Measurements from ENCODE around the gene SCARB1.

Gene SCARB1

DNA sequence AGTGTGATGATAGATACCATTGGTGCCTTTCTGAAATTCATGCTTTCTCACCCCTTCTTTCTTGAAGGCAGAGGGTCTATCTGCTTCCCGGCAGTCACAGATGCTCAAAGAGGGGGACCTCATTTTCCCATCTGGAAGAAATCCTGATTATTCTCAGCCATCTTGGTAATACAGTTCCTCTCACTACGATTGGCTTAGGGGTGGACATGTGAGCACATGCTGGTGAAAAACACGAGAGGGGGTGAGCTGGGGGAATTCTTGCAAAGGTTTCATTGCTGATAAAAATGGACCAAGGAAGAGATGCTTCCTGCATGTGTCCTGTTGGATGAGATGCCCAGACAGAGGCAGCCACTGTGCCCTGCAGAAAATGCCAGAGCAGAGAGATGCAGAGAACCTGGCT, 13.8 kb upstream of the SCARB1 start:
- no peaks in the 10 kb centered on the region for H3K36me3 ChIP-seq (ENCODE audit: control insufficient read depth, insufficient read depth, low read length)
- TF ChIP-seq, protein P1, sequence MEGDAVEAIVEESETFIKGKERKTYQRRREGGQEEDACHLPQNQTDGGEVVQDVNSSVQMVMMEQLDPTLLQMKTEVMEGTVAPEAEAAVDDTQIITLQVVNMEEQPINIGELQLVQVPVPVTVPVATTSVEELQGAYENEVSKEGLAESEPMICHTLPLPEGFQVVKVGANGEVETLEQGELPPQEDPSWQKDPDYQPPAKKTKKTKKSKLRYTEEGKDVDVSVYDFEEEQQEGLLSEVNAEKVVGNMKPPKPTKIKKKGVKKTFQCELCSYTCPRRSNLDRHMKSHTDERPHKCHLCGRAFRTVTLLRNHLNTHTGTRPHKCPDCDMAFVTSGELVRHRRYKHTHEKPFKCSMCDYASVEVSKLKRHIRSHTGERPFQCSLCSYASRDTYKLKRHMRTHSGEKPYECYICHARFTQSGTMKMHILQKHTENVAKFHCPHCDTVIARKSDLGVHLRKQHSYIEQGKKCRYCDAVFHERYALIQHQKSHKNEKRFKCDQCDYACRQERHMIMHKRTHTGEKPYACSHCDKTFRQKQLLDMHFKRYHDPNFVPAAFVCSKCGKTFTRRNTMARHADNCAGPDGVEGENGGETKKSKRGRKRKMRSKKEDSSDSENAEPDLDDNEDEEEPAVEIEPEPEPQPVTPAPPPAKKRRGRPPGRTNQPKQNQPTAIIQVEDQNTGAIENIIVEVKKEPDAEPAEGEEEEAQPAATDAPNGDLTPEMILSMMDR (IDR thresholded peaks at IDR 0.05; ENCODE audit: insufficient read depth, low read length, poor library complexity, severe bottlenecking) = no peak
- H3K27me3 ChIP-seq (replicated peaks; ENCODE audit: control insufficient read depth, insufficient read depth, low read length) = no peaks in the 10 kb centered on the region
- no peak overlapping the region for H3K4me3 ChIP-seq (replicated peaks; ENCODE audit: low read depth, low read length)
- DNase-seq (ENCODE audit: extremely low read depth, insufficient read length) = no peak

DNA sequence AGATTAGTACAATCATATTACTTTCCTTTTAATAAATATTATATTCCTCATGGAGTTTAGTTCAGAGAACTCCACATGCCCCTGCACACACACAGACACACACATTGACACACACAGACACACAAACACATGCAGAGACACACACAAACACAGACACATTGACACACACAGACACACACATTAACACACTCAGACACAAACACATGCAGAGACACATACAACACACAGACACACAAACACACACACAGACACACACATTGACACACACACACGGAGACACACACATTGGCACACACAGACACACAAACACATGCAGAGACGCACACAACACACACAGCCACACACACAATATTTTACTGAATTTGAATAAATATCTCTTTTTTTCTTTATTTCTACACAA, 12.5 kb upstream of the SCARB1 start:
- Histone ChIP-seq H3K36me3 (ENCODE audit: control insufficient read depth, insufficient read depth, low read length) (no peaks in the 10 kb centered on the region), H3K27me3 (replicated peaks; ENCODE audit: control insufficient read depth, insufficient read depth, low read length) (no peaks in the 10 kb centered on the region), H3K4me3 (replicated peaks; ENCODE audit: low read depth, low read length) (no peak overlapping the region)
- TF ChIP-seq, protein P1 (IDR thresholded peaks at IDR 0.05; ENCODE audit: insufficient read depth, low read length, poor library complexity, severe bottlenecking) = no peak
- no peak for DNase-seq (ENCODE audit: extremely low read depth, insufficient read length)

DNA sequence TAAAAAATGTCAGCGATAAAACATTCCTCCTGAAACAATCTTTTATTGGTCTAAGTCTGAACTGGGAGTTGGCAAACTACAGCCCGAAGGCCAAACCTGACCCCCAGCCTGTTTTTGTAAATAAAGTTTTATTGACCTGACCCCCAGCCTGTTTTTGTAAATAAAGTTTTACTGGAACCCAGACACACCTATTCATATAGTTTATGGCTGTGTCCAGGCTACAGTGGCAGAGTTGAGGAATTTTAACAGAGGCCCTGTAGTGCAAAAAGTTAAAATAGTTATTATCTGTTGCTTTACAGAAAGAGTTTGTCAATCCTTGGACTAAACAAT, 12.1 kb upstream of the SCARB1 start:
- H3K27me3 ChIP-seq (replicated peaks; ENCODE audit: control insufficient read depth, insufficient read depth, low read length) = no peaks in the 10 kb centered on the region
- no peaks in the 10 kb centered on the region for H3K36me3 ChIP-seq (ENCODE audit: control insufficient read depth, insufficient read depth, low read length)
- TF ChIP-seq, protein P1 (IDR thresholded peaks at IDR 0.05; ENCODE audit: insufficient read depth, low read length, poor library complexity, severe bottlenecking) = no peak
- no peak overlapping the region for H3K4me3 ChIP-seq (replicated peaks; ENCODE audit: low read depth, low read length)
- DNase-seq (ENCODE audit: extremely low read depth, insufficient read length) = no peak

DNA sequence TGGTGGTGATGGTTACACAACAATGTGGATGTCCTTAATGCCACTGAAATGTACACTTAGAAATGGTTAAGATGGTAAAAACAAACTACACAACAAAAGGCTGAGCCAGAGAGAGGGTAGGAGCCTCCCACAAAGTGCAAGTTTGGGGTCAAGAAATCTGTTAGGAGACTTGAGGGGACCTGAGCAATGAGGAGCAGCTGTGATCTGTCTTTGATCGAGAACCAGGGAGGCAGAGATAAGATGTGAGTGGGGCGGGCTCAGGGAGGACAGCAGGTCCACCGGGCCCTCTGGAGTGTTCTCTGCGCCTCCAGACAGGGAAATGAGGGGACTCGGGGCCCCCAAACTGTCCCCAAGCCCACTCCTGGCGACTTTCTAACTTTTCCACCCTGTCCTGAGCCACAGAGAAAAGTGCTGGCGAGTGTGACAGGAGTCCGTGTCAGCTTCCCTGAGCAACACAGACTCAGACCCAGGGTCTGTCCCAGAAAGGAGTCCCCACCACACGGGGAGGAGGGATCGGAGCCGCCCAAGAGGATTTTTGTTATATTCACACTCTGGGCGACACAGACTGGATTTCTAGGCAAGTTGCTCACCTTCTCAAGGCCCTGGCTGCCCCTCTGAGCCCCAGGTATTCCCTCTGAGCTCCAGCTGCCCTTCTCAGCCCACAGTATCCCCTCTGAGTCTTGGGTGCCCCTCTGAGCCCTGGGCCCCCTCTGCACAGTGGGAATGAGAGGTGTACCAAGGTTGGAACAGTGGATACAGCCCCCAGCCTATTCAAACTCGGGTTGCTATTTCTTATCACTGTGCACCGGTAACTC, 11.5 kb upstream of the SCARB1 start:
- H3K4me3 ChIP-seq (replicated peaks; ENCODE audit: low read depth, low read length) = no peak overlapping the region
- no peaks in the 10 kb centered on the region for H3K36me3 ChIP-seq (ENCODE audit: control insufficient read depth, insufficient read depth, low read length)
- TF ChIP-seq, protein P1 (IDR thresholded peaks at IDR 0.05; ENCODE audit: insufficient read depth, low read length, poor library complexity, severe bottlenecking) = no peak
- no peak for DNase-seq (ENCODE audit: extremely low read depth, insufficient read length)
- H3K27me3 ChIP-seq (replicated peaks; ENCODE audit: control insufficient read depth, insufficient read depth, low read length) = no peaks in the 10 kb centered on the region

DNA sequence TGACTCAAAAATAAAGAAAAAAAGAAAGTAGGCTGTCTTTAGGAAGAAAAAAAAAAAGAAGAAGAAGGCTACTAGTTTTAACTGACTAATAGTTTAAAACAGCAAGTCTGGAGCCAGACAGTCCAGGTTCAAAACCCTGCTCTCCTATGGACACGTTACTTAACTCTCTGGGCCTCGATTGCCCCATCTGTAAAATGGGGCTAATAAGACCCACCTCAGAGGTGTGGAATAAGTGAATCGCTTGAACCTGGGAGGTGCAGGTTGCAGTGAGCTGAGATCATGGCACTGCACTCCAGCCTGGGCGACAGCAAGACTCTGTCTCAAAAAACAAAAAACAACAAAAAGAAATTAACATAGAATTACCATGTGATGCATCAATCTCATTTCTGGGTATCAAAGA, 10.5 kb upstream of the SCARB1 start:
- H3K27me3 ChIP-seq (replicated peaks; ENCODE audit: control insufficient read depth, insufficient read depth, low read length) = no peaks in the 10 kb centered on the region
- TF ChIP-seq, protein P1 (IDR thresholded peaks at IDR 0.05; ENCODE audit: insufficient read depth, low read length, poor library complexity, severe bottlenecking) = no peak
- DNase-seq (ENCODE audit: extremely low read depth, insufficient read length) = no peak
- no peaks in the 10 kb centered on the region for H3K36me3 ChIP-seq (ENCODE audit: control insufficient read depth, insufficient read depth, low read length)
- no peak overlapping the region for H3K4me3 ChIP-seq (replicated peaks; ENCODE audit: low read depth, low read length)

All from GM06990 (cell line).